Parathyroid adenoma (tissue), 2 donors: Measurements from ENCODE around the gene SPP2.

Experiments
- H2AFZ ChIP-seq: fragments of 300-600 bp; sonication (generic); one replicate; pipeline ENCODE4 v1.7.0; 2017; ENCODE audit warnings: antibody characterized with exemption, mild to moderate bottlenecking
- H3K27ac ChIP-seq: fragments of 300-600 bp; sonication (generic); one replicate; pipeline ENCODE4 v1.7.0; 2017
- H3K27me3 ChIP-seq: fragments of 300-600 bp; sonication (generic); one replicate; pipeline ENCODE4 v1.7.0; 2017; ENCODE audit warnings: low read length; ENCODE audit not compliant: control insufficient read depth, insufficient read depth
- H3K36me3 ChIP-seq: fragments of 300-600 bp; sonication (generic); one replicate; pipeline ENCODE4 v1.7.0; 2017; ENCODE audit warnings: low read length; ENCODE audit not compliant: control insufficient read depth, insufficient read depth
- H3K4me1 ChIP-seq: fragments of 300-600 bp; sonication (generic); one replicate; pipeline ENCODE4 v1.7.0; 2017; ENCODE audit warnings: control low read depth
- H3K4me2 ChIP-seq: fragments of 300-600 bp; sonication (generic); one replicate; pipeline ENCODE4 v1.7.0; 2017; ENCODE audit warnings: low read length
- H3K4me3 ChIP-seq: fragments of 300-600 bp; sonication (generic); one replicate; pipeline ENCODE4 v1.7.0; 2017; ENCODE audit warnings: low read depth, low read length
- H3K79me2 ChIP-seq: fragments of 300-600 bp; sonication (generic); one replicate; pipeline ENCODE4 v1.7.0; 2017; ENCODE audit warnings: control low read depth
- H3K9ac ChIP-seq: fragments of 300-600 bp; sonication (generic); one replicate; pipeline ENCODE4 v1.7.0; 2017; ENCODE audit warnings: mild to moderate bottlenecking
- H3K9me3 ChIP-seq: fragments of 300-600 bp; sonication (generic); one replicate; pipeline ENCODE4 v1.7.0; 2017; ENCODE audit warnings: low read length; ENCODE audit not compliant: control insufficient read depth
- CTCF ChIP-seq: fragments of 300-600 bp; sonication (generic); IDR thresholded peaks from one replicate; pipeline ENCODE4 v1.7.0; 2017; ENCODE audit warnings: antibody characterized with exemption, mild to moderate bottlenecking
- donor health status: primary hyperparathyroidism.

SPP2 gene

GRCh38 chr2:234032279-234032856 is 18.1 kb upstream of the SPP2 start:
- H3K4me3 ChIP-seq = no peak overlapping the region
- no peaks in the 10 kb centered on the region for H3K9me3 ChIP-seq
- H3K36me3 ChIP-seq = no peaks in the 10 kb centered on the region
- no peak overlapping the region for H2AFZ ChIP-seq
- TF ChIP-seq CTCF = no peak
- no peaks in the 10 kb centered on the region for H3K4me1 ChIP-seq
- no peak overlapping the region for H3K27ac ChIP-seq
- no peak overlapping the region for H3K9ac ChIP-seq
- no peak overlapping the region for H3K4me2 ChIP-seq
- H3K79me2 ChIP-seq = no peaks in the 10 kb centered on the region
- H3K27me3 ChIP-seq = no peaks in the 10 kb centered on the region

GRCh38 chr2:234033174-234033573 is 17.3 kb upstream of the SPP2 start:
- Histone ChIP-seq H3K4me1 (no peaks in the 10 kb centered on the region), H3K27me3 (no peaks in the 10 kb centered on the region), H3K9ac (no peak overlapping the region), H2AFZ (no peak overlapping the region), H3K27ac (no peak overlapping the region), H3K9me3 (no peaks in the 10 kb centered on the region), H3K36me3 (no peaks in the 10 kb centered on the region), H3K79me2 (no peaks in the 10 kb centered on the region), H3K4me2 (no peak overlapping the region), H3K4me3 (no peak overlapping the region)
- no peak for TF ChIP-seq CTCF

- Histone ChIP-seq H3K79me2 (no peaks in the 10 kb centered on the region), H3K27me3 (no peaks in the 10 kb centered on the region), H3K4me2 (no peak overlapping the region), H2AFZ (no peak overlapping the region), H3K4me1 (no peaks in the 10 kb centered on the region), H3K9ac (no peak overlapping the region), H3K4me3 (no peak overlapping the region), H3K27ac (no peak overlapping the region), H3K9me3 (no peaks in the 10 kb centered on the region), H3K36me3 (no peaks in the 10 kb centered on the region)
- TF ChIP-seq CTCF = no peak
Measured at GRCh38 chr2:234033885-234034284, 16.6 kb upstream of the SPP2 start.

GRCh38 chr2:234038076-234038802 is 12.3 kb upstream of the SPP2 start:
- Histone ChIP-seq H3K36me3 (no peaks in the 10 kb centered on the region), H3K79me2 (no peaks in the 10 kb centered on the region), H3K4me3 (no peak overlapping the region), H3K4me1 (no peaks in the 10 kb centered on the region), H3K27me3 (no peaks in the 10 kb centered on the region), H3K9me3 (no peaks in the 10 kb centered on the region), H2AFZ (no peak overlapping the region), H3K27ac (no peak overlapping the region), H3K4me2 (no peak overlapping the region), H3K9ac (no peak overlapping the region)
- TF ChIP-seq CTCF = no peak

- H3K9ac ChIP-seq = no peak overlapping the region
Measured at GRCh38 chr2:234044157-234044556, 6.3 kb upstream of the SPP2 start.

More at GRCh38 chr2:234044157-234044556, 6.3 kb upstream of the SPP2 start:
- Histone ChIP-seq H3K36me3 (no peaks in the 10 kb centered on the region), H3K4me3 (no peak overlapping the region), H3K4me1 (no peaks in the 10 kb centered on the region), H3K4me2 (no peak overlapping the region), H3K27ac (no peak overlapping the region), H3K9me3 (no peaks in the 10 kb centered on the region), H3K27me3 (no peaks in the 10 kb centered on the region), H3K79me2 (no peaks in the 10 kb centered on the region), H2AFZ (no peak overlapping the region)
- TF ChIP-seq CTCF = no peak
